Mucosa of descending colon (tissue), 3 donors: Measurements from ENCODE around the gene ZNF132. TPM values are rescaled to one million over a fixed set of nuclear protein-coding genes. Genes with fewer than 3 reads are reported as not detected.
A peak's percentile ranks its signal among the peaks of the same experiment; 100 is the strongest.
"Not testable (repeated sequence)": the region's sequence is repeated elsewhere in the genome, so short reads cannot be mapped to it uniquely, and the experiment has no call there.

Source experiments
- ATAC-seq: fragments of 200-7000 bp; cut with Tn5 transposase; one replicate; pipeline ENCODE4 v1.9.1; 2020; ENCODE audit warnings: mild to moderate bottlenecking, moderate library complexity
- DNase-seq, 3 donors: peaks; one replicate each; pipeline ENCODE4 v3.0.0-alpha.2; 2020
- H3K36me3 ChIP-seq: fragments of 200-600 bp; one replicate; pipeline ENCODE4 v1.8.0; 2021; ENCODE audit warnings: low read depth, mild to moderate bottlenecking
- H3K4me1 ChIP-seq: fragments of 200-600 bp; one replicate; pipeline ENCODE4 v1.8.0; 2021; ENCODE audit warnings: low read depth, mild to moderate bottlenecking
- H3K4me3 ChIP-seq: fragments of 200-600 bp; one replicate; pipeline ENCODE4 v1.8.0; 2021; ENCODE audit warnings: mild to moderate bottlenecking
- H3K9me3 ChIP-seq: fragments of 200-600 bp; one replicate; pipeline ENCODE4 v1.8.0; 2021; ENCODE audit warnings: mild to moderate bottlenecking
- CTCF ChIP-seq: fragments of 200-600 bp; IDR thresholded peaks from one replicate; pipeline ENCODE4 v1.8.0; 2022; ENCODE audit warnings: antibody characterized with exemption, mild to moderate bottlenecking
- intact Hi-C, 2 donors: fragments of 100-400 bp; cut with DNase I in 1 of 2; cut with micrococcal nuclease in 1 of 2; formaldehyde crosslinking; loops; one replicate each; pipeline versions ENCODE4 v1.11.0 to v1.11.1; 2022; cut with DNase I, micrococcal nuclease
- total RNA-seq, 3 donors: library from RNA; stranded (reverse); fragmentation: NEBNext Ultra II Directional in 2 of 3; extraction: Animal tissue kit (Norgen Biotek cat#: 25700) in 2 of 3; gene quantifications; one replicate each; pipeline versions ENCODE4 v1.2.1 to v1.2.4, GENCODE V29; 2021 to 2023
- donor health status: DM: no; HTN: no; CAD: no; lungs with moderate emphysema.
- donor health status: DM: no; HTN: no; CAD: no.
- donor health status: DM: no; HTN: yes; CAD: no.

Gene ZNF132
- total RNA-seq, 3 donors from 2014 or later = 1.5 to 9.8 (median 5.6) TPM

- intact Hi-C loops = no loop called here
- peak; percentile 94 to 95 (median 95) for DNase-seq
- ATAC-seq = peak; percentile 98
- H3K36me3 ChIP-seq = no peaks in the 10 kb centered on the region
- TF ChIP-seq CTCF = no peak
- H3K4me1 ChIP-seq = peaks cover 15% of the 10 kb centered on the region
- peak within 1 kb of the TSS; percentile 59 for H3K4me3 ChIP-seq
- no peaks in the 10 kb centered on the region for H3K9me3 ChIP-seq
Measured at GRCh38 chr19:58408152-58409009, 31.6 kb downstream of the ZNF132 start, which contains the start of gene ZNF584. Gene ZNF584, plus strand, starts transcription at chr19:58408649. Its CDS starts 499 bp downstream, at chr19:58409148.

GRCh38 chr19:58407658-58408151 lies 32.2 kb downstream of the ZNF132 start:
- intact Hi-C loops = no loop called here

GRCh38 chr19:58406818-58407657 lies 32.9 kb downstream of the ZNF132 start:
- no peaks in the 10 kb centered on the region for H3K36me3 ChIP-seq
- peaks cover 18% of the 10 kb centered on the region for H3K4me1 ChIP-seq
- no peak for TF ChIP-seq CTCF
- DNase-seq (peak in 1 of 3 donors; percentile 34), ATAC-seq (no peak)
- intact Hi-C loops = no loop called here
- H3K4me3 ChIP-seq = no peak overlapping the region
- H3K9me3 ChIP-seq = no peaks in the 10 kb centered on the region

More at GRCh38 chr19:58407658-58408151, 32.2 kb downstream of the ZNF132 start:
- DNase-seq = no peak
- TF ChIP-seq CTCF = no peak
- Histone ChIP-seq H3K36me3 (no peaks in the 10 kb centered on the region), H3K4me1 (peaks cover 15% of the 10 kb centered on the region), H3K9me3 (no peaks in the 10 kb centered on the region), H3K4me3 (peak overlapping the region; percentile 59)
- peak; percentile 10 for ATAC-seq

- intact Hi-C loops, H3K36me3 ChIP-seq: not testable (repeated sequence)
- H3K4me1 ChIP-seq = peaks cover 12% of the 10 kb centered on the region
Measured at GRCh38 chr19:58403920-58404478, 36.0 kb downstream of the ZNF132 start.

GRCh38 chr19:58401840-58402421 lies 38.0 kb downstream of the ZNF132 start:
- Histone ChIP-seq H3K4me1 (peaks cover 6% of the 10 kb centered on the region), H3K36me3 (peaks cover 4% of the 10 kb centered on the region), H3K4me3 (no peak overlapping the region), H3K9me3 (no peaks in the 10 kb centered on the region)
- intact Hi-C loops = no loop called here
- no peak for TF ChIP-seq CTCF
- DNase-seq (peak in 1 of 3 donors; percentile 48), ATAC-seq (no peak)

More at GRCh38 chr19:58403920-58404478, 36.0 kb downstream of the ZNF132 start:
- not testable (repeated sequence) for DNase-seq, H3K4me3 ChIP-seq, ATAC-seq, H3K9me3 ChIP-seq
